HG03565 (cell line): ENCODE measurements around the gene ALDH1L2.
"Not testable (repeated sequence)": the region's sequence is repeated elsewhere in the genome, so short reads cannot be mapped to it uniquely, and the experiment has no call there.

ENCODE experiments used
- ATAC-seq: cut with Tn5 transposase; IDR thresholded peaks from one replicate; pipeline ENCODE4 v1.9.1; 2021; ENCODE audit warnings: mild to moderate bottlenecking, moderate library complexity; ENCODE audit not compliant: unreplicated experiment

The ALDH1L2 gene

DNA sequence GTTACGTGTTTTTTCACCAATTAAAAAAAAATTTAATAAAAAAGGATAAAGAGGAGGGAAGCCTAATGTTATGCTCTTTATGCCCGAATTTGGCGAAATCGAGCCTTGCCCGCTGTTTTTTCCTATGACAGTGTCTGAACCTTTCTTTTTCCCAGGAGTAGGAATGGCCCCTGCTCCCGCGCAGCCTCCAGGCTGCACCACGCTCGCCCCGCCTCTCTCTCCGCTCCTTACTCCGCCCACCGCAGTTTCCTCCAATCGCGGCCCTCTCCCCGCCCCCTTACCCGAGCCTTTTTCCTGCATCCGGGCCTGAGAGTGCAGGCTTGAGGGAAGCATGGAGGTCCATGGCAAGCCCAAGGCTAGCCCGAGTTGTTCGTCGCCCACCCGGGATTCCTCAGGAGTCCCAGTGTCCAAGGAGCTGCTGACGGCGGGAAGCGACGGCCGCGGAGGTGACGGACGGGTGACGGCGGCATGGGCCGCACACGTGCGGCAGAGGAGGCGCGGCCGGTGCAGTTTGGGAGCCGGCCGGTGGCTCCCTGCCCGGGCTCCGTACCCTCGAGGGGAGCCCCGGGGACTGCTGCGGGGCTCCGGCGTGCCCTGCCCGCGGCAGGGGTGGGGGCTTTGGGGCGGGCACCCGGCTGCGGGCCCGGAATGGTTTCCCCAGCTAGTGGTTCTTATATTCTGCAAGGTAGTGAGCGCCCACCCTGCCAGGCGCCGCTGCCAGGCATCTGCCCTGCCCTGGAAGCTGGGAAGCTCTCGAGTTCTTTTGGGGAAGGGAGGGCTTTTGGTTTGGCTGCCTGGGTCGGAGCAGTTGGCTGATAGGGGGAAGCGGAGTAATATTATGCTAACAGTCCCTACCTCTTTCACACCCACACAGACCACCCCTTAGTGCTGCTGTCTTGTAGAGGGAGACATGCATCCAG is 98.0 kb downstream of the ALDH1L2 start, which contains the start of gene NOPCHAP1:
TSS of gene NOPCHAP1 (plus strand) at position 295 of the 920 bp plus-strand sequence. CDS start at position 332, 37 bp downstream.
- peak; percentile 80 for ATAC-seq

DNA sequence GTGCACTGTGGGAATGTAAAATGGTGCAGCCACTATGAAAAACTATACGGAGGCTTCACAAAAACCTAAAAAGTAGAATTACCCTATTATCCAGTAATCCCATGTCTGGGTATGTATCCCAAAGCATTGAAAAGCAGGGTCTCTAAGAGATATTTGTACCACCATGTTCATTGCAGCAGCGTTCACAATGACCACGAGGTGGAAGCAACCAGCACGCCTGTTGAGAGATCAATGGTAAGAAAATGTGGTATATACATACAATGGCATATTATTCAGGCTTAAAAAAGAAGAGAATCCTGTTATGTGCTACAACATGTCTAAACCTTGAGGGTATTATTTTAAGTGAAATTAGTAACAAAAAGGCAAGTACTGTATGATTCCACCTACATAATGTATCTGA is 99.1 kb downstream of the ALDH1L2 start:
- ATAC-seq = no peak

DNA sequence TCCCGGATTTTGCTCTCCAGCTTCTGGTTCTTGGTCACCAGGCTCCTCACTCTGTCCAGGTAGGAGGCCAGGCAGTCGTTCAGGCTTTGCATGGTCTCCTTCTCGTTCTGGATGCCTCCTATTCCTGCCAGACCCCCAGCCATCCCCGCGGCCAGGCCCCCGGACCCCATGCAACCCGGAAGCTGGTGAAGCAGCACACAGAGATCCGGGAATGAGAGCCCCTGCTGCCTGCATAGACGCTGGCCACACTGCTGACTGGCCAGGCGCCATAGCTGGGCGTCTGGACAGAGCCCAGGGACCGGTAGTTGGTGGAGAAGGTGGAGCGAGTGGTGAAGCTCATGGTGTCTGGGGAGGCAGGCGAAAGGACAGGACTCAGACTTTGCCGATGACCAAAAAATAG is 106.6 kb downstream of the ALDH1L2 start:
- not testable (repeated sequence) for ATAC-seq

DNA sequence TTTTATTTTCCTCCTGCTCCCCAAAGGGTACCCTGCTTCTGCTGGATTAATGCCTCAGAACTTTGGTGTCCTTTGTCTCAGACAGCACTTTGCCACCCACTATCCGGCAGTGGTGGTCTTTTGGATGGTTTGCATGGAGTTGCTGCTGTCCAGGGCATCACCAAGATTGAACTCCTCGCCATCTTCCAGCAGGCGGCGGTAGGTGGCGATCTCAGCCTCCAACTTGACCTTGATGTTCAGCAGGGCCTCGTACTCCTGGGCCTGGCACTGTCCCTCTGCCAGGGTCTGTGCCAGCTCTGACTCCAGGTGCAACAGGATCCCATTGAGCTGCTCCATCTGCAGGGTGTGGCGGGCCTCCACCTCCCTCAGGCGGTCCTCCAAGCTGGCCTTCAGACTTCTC is 107.6 kb downstream of the ALDH1L2 start:
- no peak for ATAC-seq

DNA sequence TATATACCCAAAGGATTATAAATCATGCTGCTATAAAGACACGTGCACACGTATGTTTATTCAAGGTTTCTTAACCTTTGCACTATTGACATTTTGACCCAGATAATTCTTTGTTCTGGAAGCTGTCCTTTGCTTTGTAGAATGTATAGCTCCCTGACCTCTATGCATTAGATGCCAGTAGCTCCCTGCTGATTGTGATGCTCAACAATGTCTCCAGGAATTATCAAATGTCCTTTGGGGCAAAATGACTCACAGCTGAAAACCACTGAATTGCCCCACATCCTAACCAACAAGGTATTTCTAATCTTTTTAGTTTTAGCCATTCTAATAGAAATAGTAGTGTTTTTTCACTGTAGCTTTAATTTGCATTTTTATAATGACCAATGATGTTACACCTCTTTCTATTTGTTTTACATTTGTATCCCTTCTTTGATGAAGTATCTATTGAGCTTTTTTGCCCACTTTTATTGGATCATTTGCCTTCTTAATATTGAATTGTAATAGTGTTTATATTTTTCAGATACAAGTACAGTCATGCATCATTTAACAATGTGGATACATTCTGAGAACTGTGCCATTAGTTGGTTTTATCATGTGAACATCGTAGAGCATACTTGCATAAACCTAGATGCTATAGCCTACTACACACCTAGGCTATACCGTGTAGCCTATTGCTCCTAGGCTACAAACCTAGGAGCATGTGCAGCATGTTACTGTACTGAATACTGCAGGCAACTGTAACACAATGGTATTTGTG is 108.5 kb downstream of the ALDH1L2 start:
- no peak for ATAC-seq

DNA sequence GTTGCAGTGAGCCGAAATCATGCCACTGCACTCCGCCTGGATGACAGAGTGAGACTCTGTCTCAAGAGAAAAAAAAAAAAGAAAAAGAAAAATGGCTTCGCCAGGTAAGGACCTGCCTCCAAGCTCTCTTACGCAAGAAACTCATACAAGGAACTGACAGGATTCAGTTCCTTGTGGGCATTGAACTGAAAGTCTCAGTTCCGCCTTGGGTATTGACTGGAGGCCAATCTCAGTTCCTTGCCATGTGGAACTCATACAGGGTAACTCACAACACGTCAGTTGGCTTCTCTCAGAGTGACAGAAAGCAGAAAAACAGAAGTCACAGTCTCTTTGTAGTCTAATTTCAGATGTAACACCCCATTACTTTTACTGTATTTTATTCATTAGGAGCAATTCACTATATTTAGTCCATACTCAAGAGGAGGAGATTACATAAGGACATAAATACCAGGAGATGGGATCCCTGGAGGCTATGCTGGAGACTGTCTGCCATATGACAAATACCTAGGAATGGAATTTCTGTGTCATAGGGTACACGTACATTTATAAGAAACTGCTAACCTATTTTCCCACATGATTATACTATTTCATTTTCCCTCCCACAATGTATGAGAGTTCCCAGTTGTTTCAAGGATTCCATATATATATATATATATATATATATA is 109.5 kb downstream of the ALDH1L2 start:
- ATAC-seq = peak; percentile 88

DNA sequence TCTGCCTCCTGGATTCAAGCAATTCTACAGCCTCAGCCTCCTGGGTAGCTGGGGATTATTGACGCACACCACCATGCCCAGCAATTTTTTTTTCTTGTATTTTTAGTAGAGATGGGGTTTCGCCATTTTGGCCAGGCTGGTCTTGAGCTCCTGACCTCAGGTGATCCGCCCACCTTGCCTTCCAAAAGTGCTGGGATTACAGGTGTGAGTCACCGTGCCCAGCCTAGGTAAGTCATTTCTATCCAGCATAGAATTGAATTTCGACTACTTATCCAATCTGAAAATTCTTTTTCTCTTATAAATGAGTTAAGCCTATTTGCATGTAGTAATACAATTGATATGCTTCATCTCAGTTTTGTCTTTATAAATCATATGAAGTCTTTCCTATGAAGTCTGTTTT is 111.0 kb downstream of the ALDH1L2 start:
- no peak for ATAC-seq

DNA sequence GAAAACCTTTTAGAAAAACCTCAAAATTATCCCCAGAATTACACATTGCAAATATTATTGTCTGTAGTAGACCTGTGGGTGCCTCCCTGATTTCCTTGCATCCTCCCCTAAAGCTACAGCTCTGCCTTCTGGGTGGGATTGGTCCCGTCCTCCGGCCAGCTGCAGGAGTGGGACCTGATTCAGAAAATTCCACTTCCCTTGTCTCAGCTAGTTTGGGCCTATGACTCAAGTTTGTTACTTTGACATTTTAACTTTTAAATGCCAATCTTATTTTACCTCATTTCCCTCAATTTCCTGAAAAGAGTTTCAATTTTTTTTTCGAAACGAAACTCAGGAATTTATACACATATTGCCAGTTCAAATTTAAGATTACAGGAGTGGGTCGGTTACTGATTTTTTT is 113.0 kb downstream of the ALDH1L2 start:
- ATAC-seq = no peak
